A673 (cell line): Measurements from ENCODE around the gene IP6K2. TPM values are rescaled to one million over a fixed set of nuclear protein-coding genes. Genes with fewer than 3 reads are reported as not detected.

Experiments used
- BruUV-seq: library from RNA; stranded (reverse); fragments of 400-500 nt; replicated peaks from 2 replicates; lab custom pipeline; 2021; lab: Mats Ljungman, UMichigan
- CTCF ChIA-PET: fragments of 300-600 bp; sonication (Branson Sonifier 250); formaldehyde crosslinking; loops from one replicate; lab custom pipeline; 2022; ENCODE audit warnings: antibody characterized with exemption; lab: Charles Lee
- POLR2A ChIA-PET: fragments of 300-600 bp; sonication (Branson Sonifier 250); formaldehyde crosslinking; loops from one replicate; lab custom pipeline; 2022; ENCODE audit warnings: antibody characterized with exemption; ENCODE audit not compliant: low non-redundant PET; lab: Charles Lee
- DNase-seq: peaks from one replicate; pipeline ENCODE4 v3.0.0-alpha.2; 2015; ENCODE audit warnings: low spot score
- H3K27ac ChIP-seq: fragments of 200-600 bp; sonication (generic); 2 replicates; pipeline ENCODE4 v1.5.1; 2016; ENCODE audit warnings: mixed run types, low read depth, mild to moderate bottlenecking, mixed read lengths, antibody characterized with exemption, low read length; ENCODE audit not compliant: poor library complexity, severe bottlenecking
- H3K27me3 ChIP-seq: fragments of 200-600 bp; sonication (generic); replicated peaks from 2 replicates; pipeline ENCODE4 v1.6.1; 2017; ENCODE audit warnings: mixed run types, low read depth, mild to moderate bottlenecking, mixed read lengths, antibody characterized with exemption, low read length; ENCODE audit not compliant: insufficient read depth, poor library complexity
- H3K36me3 ChIP-seq: fragments of 200-600 bp; sonication (generic); 2 replicates; pipeline ENCODE4 v1.6.1; 2016; ENCODE audit warnings: mixed run types, mild to moderate bottlenecking, mixed read lengths, antibody characterized with exemption, low read length; ENCODE audit not compliant: insufficient read depth, poor library complexity, severe bottlenecking
- H3K4me1 ChIP-seq: fragments of 200-600 bp; sonication (generic); 2 replicates; pipeline ENCODE4 v1.6.1; 2017; ENCODE audit warnings: mixed run types, mild to moderate bottlenecking, mixed read lengths, antibody characterized with exemption, low read length; ENCODE audit not compliant: insufficient read depth, poor library complexity, severe bottlenecking
- H3K4me3 ChIP-seq: fragments of 200-600 bp; sonication (generic); 2 replicates; pipeline ENCODE4 v1.5.1; 2016; ENCODE audit warnings: low read depth, mixed run types, mild to moderate bottlenecking, mixed read lengths, low read length; ENCODE audit not compliant: poor library complexity, severe bottlenecking
- H3K9me3 ChIP-seq: fragments of 200-600 bp; sonication (generic); 2 replicates; pipeline ENCODE4 v1.6.1; 2016; ENCODE audit warnings: mixed run types, low read depth, mild to moderate bottlenecking, mixed read lengths, antibody characterized with exemption, low read length; ENCODE audit not compliant: poor library complexity, severe bottlenecking
- EZH2 ChIP-seq: fragments of 200-600 bp; sonication (generic); IDR thresholded peaks from 2 replicates; pipeline ENCODE4 v1.6.1; 2017; ENCODE audit warnings: borderline replicate concordance, low read depth, mild to moderate bottlenecking, mixed read lengths, antibody characterized with exemption, low read length; ENCODE audit not compliant: poor library complexity, severe bottlenecking
- intact Hi-C: fragments of 100-400 bp; cut with micrococcal nuclease; formaldehyde crosslinking; loops from one replicate; pipeline ENCODE4 v1.10.0; 2022; ENCODE audit not compliant: unreplicated experiment
- total RNA-seq: library from RNA; stranded (reverse); gene quantifications from 2 replicates; pipeline ENCODE4 v1.2.3, GENCODE V29; 2021
- TF ChIP-seq, protein P1 (sequence below): fragments of 300-800, 200-600 bp; sonication (generic); conservative IDR thresholded peaks from 2 replicates; pipeline ENCODE4 v1.5.1; 2017; ENCODE audit warnings: low read depth, mild to moderate bottlenecking, antibody characterized with exemption, low read length, moderate library complexity, mixed read lengths

Gene IP6K2
- total RNA-seq, 1 experiment from 2014 or later = 62.5 TPM

DNA sequence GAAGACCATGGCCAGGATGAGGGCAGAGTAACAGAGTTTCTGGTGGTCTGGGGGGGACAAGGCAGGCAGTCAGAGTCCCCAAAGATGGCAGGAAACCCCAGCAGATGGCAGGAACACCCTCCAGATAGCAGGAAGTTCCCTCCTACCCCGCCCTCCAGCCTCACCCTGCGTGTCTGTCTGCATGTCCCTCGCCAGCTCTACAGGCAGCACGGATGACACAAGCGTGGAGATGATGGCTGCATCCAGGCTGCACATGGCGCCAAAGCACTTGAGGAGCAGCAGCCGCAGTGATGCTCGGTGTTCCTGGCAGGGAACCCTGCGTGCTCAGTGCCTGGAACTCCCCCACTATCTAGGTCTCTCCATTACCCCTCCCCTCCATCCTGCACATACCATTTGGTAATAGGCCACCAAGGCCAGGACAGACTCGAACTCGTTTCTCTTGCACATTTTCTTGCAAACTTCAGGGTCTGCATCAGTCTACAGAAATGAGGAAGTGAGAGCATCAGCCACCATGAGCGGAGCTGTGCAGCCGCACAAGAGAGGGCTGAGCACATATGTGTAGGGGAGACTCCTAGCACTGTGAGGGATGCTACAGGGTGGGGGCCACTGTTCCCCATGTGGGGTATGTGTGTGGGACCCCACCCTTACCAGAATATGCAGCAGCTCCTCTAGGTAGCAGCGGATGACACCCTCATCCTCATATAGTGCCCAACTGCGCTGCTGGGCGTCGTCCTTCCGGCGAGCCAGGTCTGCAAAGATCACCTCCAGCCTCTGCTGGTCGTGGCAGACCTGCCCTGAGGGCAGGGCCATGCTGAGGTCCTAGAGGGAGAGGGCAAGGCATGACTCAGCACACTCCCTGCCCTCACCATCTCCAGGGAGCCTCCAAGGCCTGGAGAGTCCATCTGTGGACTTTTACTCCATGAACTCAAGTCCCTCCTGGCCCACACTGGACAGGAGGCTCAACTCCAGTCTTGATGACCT is 37.3 kb downstream of the IP6K2 start:
- H3K36me3 ChIP-seq = peaks cover 3% of the 10 kb centered on the region
- ChIA-PET CTCF (interaction anchor here (0.5 kb wide), 1 partner anchor 369 kb away, joined by 7 read pairs; no protein-coding TSS in a partner anchor), POLR2A (no interaction called here)
- H3K4me1 ChIP-seq = peaks cover 14% of the 10 kb centered on the region
- TF ChIP-seq, protein P1, sequence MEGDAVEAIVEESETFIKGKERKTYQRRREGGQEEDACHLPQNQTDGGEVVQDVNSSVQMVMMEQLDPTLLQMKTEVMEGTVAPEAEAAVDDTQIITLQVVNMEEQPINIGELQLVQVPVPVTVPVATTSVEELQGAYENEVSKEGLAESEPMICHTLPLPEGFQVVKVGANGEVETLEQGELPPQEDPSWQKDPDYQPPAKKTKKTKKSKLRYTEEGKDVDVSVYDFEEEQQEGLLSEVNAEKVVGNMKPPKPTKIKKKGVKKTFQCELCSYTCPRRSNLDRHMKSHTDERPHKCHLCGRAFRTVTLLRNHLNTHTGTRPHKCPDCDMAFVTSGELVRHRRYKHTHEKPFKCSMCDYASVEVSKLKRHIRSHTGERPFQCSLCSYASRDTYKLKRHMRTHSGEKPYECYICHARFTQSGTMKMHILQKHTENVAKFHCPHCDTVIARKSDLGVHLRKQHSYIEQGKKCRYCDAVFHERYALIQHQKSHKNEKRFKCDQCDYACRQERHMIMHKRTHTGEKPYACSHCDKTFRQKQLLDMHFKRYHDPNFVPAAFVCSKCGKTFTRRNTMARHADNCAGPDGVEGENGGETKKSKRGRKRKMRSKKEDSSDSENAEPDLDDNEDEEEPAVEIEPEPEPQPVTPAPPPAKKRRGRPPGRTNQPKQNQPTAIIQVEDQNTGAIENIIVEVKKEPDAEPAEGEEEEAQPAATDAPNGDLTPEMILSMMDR = no peak
- TF ChIP-seq EZH2 = no peak
- H3K27ac ChIP-seq = no peak overlapping the region
- no peak overlapping the region for H3K4me3 ChIP-seq
- no peaks in the 10 kb centered on the region for H3K27me3 ChIP-seq
- BruUV-seq = no TSS peak
- no peaks in the 10 kb centered on the region for H3K9me3 ChIP-seq
- intact Hi-C loops = no loop called here
- no peak for DNase-seq

DNA sequence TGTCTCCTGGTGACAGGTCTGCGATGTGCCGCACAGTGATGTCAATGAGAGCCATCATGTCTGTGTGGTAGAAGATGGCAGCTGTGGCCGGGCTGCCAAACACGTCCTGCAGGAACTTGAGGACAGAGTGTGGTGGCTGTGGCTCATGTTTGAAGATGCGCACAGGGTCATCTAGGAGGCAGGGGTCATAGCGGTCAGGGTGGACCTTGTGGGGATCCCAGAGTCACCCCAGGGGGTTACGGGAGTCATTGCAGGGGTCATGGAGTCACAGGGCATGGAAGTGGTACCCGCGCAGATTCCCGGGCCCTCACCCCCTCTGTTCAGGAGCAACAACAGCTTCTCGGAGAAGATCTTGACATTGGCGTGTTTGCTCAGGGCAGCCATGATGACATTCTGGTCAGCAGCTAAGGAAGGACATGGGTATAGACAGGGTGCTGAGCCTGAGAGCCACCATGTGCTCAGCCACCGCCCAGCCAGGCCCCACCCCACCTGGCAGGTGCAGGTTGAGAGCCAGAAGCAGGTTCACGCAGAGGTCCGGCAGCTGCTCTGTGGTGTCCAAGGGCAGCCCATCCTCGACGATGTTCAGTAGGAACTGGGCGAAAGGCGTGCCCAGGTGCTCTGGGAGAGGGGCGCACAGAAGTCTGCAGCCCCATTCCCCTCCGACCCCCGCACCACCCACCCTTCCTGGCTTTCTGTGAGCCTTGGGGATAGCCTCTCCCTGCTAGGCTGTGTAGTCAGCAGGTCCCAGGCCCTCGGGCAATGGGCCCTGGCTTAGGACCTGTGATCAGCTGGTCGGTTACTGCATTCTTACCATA is 38.2 kb downstream of the IP6K2 start:
- POLR2A ChIA-PET = no interaction called here
- H3K36me3 ChIP-seq = peaks cover 3% of the 10 kb centered on the region
- H3K27me3 ChIP-seq = no peaks in the 10 kb centered on the region
- no peak for DNase-seq
- no peak overlapping the region for H3K4me3 ChIP-seq
- BruUV-seq = no TSS peak
- CTCF ChIA-PET = no interaction called here
- H3K9me3 ChIP-seq = no peaks in the 10 kb centered on the region
- no peak overlapping the region for H3K27ac ChIP-seq
- intact Hi-C loops = no loop called here
- TF ChIP-seq, protein P1 = no peak
- TF ChIP-seq EZH2 = no peak
- peaks cover 8% of the 10 kb centered on the region for H3K4me1 ChIP-seq

GRCh38 chr3:48678056-48678455 is 39.0 kb downstream of the IP6K2 start:
- peaks cover under 1% of the 10 kb centered on the region for H3K4me1 ChIP-seq
- no peaks in the 10 kb centered on the region for H3K27me3 ChIP-seq
- ChIA-PET CTCF (no interaction called here), POLR2A (no interaction called here)
- H3K9me3 ChIP-seq = no peaks in the 10 kb centered on the region
- no TSS peak for BruUV-seq
- H3K27ac ChIP-seq = no peak overlapping the region
- H3K4me3 ChIP-seq = no peak overlapping the region
- intact Hi-C loops = no loop called here
- peaks cover 3% of the 10 kb centered on the region for H3K36me3 ChIP-seq
- TF ChIP-seq EZH2 = no peak
- TF ChIP-seq, protein P1 = no peak
- no peak for DNase-seq
